ENCODE measurements around the gene PIK3R1. TPM values are rescaled to one million over a fixed set of nuclear protein-coding genes. Genes with fewer than 3 reads are reported as not detected.

PIK3R1 gene
- total RNA-seq (2022; extraction: Qiagen RNA extraction; ENCODE audit: low read depth): 5.3 to 6.9 TPM (median 5.9 TPM) in 5 replicates

DNA sequence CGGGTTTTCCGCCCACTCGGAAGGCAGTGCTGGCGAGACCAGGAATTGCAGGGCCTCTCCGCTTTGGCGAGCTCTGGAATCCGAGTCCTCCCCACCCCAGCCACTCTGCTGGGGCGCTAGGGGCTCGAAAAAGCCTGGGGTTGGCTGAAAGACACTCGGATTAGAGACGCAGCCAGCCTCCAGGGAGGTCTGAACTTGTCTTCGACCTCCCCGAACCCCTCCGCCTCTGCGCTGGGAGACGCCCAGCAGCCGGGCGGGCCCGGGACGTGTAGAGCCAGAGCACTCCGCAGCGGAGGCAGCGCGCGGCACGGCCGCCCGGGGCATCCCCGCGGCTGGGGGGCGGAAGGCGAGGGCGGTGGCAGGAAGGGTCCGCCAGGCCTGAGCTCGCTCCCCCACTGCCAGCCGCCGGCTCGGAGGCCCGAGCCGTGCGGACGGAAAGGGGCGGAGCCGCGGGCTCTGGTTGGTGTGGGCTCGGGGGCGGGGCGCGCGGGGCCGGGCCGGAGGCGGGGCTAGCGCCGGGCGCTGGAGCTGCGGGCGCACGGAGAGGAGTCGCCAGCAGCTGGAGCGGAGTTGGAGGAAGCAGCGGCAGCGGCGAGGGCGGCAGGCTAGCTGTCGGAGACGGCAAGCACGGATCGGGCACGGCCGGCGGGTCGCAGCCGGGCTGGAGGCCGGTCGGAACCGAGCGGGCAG is at the start of gene PIK3R1:
Gene PIK3R1 (plus strand): TSS at position 549 of the 690 bp plus-strand sequence. CDS start 10,920 bp downstream, outside the sequence.

Measured in A549 treated with GW870086 at 1 μM for 4 hours (cell line).